Measurements from ENCODE around the gene DHX8.
A peak's percentile ranks its signal among the peaks of the same experiment; 100 is the strongest.

DHX8 gene

GRCh38 chr17:43534909-43535308 lies 51.1 kb downstream of the DHX8 start:
- TF ChIP-seq, protein P1, sequence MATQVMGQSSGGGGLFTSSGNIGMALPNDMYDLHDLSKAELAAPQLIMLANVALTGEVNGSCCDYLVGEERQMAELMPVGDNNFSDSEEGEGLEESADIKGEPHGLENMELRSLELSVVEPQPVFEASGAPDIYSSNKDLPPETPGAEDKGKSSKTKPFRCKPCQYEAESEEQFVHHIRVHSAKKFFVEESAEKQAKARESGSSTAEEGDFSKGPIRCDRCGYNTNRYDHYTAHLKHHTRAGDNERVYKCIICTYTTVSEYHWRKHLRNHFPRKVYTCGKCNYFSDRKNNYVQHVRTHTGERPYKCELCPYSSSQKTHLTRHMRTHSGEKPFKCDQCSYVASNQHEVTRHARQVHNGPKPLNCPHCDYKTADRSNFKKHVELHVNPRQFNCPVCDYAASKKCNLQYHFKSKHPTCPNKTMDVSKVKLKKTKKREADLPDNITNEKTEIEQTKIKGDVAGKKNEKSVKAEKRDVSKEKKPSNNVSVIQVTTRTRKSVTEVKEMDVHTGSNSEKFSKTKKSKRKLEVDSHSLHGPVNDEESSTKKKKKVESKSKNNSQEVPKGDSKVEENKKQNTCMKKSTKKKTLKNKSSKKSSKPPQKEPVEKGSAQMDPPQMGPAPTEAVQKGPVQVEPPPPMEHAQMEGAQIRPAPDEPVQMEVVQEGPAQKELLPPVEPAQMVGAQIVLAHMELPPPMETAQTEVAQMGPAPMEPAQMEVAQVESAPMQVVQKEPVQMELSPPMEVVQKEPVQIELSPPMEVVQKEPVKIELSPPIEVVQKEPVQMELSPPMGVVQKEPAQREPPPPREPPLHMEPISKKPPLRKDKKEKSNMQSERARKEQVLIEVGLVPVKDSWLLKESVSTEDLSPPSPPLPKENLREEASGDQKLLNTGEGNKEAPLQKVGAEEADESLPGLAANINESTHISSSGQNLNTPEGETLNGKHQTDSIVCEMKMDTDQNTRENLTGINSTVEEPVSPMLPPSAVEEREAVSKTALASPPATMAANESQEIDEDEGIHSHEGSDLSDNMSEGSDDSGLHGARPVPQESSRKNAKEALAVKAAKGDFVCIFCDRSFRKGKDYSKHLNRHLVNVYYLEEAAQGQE (IDR thresholded peaks at IDR 0.05; ENCODE audit: insufficient read depth in 1 of 2, low read depth in 2 of 2, low read length in 2 of 2), result no peak
- peak; percentile 69 for TF ChIP-seq POLR2AphosphoS5 (IDR thresholded peaks at IDR 0.05; ENCODE audit: low read depth, low read length)

- TF ChIP-seq SIN3A (IDR thresholded peaks at IDR 0.05; ENCODE audit: borderline replicate concordance, insufficient read depth, low read length) (no peak), FOXP2 (optimal IDR thresholded peaks at IDR 0.05; ENCODE audit: borderline replicate concordance, extremely low read depth, extremely low read length, insufficient read depth) (no peak), TAF1 (IDR thresholded peaks at IDR 0.05; ENCODE audit: borderline replicate concordance, insufficient read depth, low read length) (peak; percentile 37; the same call in 1 of the 2 replicates), POLR2AphosphoS5 (IDR thresholded peaks at IDR 0.05; ENCODE audit: low read depth, low read length) (peak; percentile 71; the same call in 1 of the 2 replicates)
- TF ChIP-seq, protein P1 (IDR thresholded peaks at IDR 0.05; ENCODE audit: insufficient read depth in 1 of 2, low read depth in 2 of 2, low read length in 2 of 2), result 0 out of 4 replicates have a peak, but pooled peaks of 1 of the 2 experiments have one; percentile 22
Measured at GRCh38 chr17:43536236-43536992, 52.6 kb downstream of the DHX8 start.

DNA sequence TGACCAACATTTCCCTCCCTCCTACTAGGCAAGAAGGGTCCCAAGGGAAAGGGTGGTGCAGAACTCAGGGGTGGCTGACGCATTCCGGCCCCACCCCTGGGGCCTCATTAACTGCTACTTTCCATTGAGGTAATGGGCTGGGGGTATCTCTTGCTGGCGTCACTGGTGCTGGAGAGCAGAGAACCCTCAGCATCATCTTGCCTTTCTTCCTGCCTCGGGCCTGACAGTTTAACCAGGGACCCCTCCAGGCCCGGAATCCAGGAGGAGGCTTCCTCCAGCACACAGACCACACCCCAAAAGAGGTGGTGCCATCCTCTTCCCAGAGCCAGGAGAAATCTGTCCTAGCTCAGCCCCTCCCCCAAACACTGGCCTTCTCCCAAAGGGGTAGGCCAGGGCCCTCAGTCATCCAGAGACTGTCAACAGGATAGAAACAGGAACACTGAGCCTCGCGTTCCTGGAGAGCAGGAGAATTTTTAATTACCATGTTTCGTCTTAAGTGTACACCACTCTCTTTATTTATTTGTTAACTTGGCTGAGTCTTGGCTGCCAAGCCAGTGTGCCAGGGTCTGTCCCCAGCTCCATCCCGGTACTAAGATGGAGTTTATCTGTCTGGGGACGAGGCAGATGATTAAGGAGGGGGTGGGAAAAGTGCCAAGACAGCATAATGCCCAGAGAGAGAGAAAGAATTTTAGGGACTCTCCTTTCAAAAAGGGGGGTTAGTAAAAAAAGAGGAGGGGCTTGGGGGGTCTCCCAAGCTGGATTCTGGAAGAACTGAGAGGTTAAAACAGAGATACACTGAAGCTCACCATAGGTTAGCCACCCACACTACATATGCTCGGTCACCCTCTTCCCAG lies 57.3 kb downstream of the DHX8 start:
- peak; percentile 82 for TF ChIP-seq SIN3A (IDR thresholded peaks at IDR 0.05; ENCODE audit: borderline replicate concordance, insufficient read depth, low read length)
- peak; percentile 85 for TF ChIP-seq POLR2AphosphoS5 (IDR thresholded peaks at IDR 0.05; ENCODE audit: low read depth, low read length)
- TF ChIP-seq FOXP2 (optimal IDR thresholded peaks at IDR 0.05; ENCODE audit: borderline replicate concordance, extremely low read depth, extremely low read length, insufficient read depth), result peak; percentile 52
- TF ChIP-seq, protein P1 (IDR thresholded peaks at IDR 0.05; ENCODE audit: insufficient read depth in 1 of 2, low read depth in 2 of 2, low read length in 2 of 2), result peak in 1 of 2 experiments; percentile 46; a peak in 1 of 4 replicates
- TF ChIP-seq TAF1 (IDR thresholded peaks at IDR 0.05; ENCODE audit: borderline replicate concordance, insufficient read depth, low read length), result peak; percentile 97; the same call in 1 of the 2 replicates

DNA sequence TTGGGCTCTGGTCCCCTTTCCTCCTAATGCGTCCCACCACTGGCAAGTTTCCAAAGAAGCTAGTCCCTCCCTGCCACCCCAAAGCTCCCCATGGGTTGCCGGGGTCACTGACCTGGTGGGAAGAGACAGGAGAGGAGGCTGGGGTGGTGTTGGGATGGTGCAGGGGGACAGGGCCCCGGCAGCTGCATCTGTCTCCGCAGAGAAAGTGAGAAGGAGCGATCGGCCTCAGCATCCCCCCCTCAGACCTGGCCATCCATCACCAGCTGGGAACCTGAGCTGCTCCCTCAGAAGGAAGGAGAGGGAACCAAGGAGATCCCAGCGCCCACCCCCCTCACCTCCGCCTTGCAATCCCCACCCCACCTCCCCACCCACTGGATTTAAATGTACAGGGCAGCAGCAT lies 59.1 kb downstream of the DHX8 start:
- TF ChIP-seq, protein P1 (IDR thresholded peaks at IDR 0.05; ENCODE audit: insufficient read depth in 1 of 2, low read depth in 2 of 2, low read length in 2 of 2), result no peak
- TF ChIP-seq TAF1 (IDR thresholded peaks at IDR 0.05; ENCODE audit: borderline replicate concordance, insufficient read depth, low read length), result peak; percentile 6; the same call in 1 of the 2 replicates

Measured in PFSK-1 (cell line).